ENCODE data around the gene ADGB.
"Not testable (repeated sequence)": the region's sequence is repeated elsewhere in the genome, so short reads cannot be mapped to it uniquely, and the experiment has no call there.

ADGB gene

DNA sequence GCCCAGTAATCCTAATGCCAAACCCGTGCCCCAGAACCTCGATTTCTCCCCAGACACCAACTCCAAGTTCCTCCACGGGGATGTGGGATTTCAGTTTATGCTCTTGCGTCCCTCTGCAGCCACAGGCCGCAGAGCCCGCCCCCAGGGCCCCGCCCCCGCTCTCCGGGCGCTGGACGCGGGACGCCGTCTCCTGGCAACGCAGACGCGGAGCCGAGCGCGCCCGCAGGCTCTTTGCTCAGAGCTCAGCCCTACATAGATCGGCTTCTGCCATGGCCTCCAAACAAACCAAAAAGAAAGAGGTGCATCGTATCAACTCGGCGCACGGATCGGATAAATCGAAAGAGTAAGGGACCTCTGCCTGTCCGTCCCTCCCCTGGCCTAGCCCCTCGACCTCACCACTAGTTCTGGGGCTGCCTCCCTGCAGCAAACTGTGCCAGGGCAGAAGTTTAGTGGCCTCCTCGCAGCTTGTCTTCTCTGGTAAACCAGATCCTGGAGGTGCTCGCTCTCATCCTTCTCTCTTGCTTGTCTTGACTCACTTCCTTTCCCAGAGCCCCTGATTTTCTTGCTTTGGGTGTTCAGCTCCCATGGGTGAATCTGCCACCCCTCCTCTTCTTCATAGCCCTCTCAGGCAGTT lies at the start of gene ADGB:
Gene ADGB, plus strand, starts transcription at position 201 of the 634 bp plus-strand sequence. Its CDS starts 69 bp downstream, at position 270.
- in situ Hi-C loops (cut with HindIII; ENCODE audit: low sequenced_read_pairs): no loop called here

DNA sequence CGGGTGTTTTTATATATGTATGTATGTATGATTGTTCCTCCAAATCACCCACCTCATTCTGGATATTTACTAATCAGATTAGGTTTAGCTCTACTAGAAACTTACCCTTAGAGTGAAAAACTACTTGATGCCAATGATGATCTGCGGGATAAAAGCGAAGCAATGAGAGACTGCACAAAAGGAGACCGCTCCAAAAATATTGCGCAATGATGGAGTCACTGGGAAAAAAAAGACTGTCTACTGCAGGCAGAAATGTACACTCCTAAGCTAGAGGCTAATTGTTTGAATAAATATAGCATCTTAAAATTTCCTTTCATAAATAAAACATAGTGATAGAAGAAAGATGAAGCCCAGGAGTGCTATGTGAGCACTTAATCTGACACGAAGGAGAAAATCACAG lies 47.9 kb upstream of the ADGB start:
- in situ Hi-C loops (cut with HindIII; ENCODE audit: low sequenced_read_pairs): no loop called here

DNA sequence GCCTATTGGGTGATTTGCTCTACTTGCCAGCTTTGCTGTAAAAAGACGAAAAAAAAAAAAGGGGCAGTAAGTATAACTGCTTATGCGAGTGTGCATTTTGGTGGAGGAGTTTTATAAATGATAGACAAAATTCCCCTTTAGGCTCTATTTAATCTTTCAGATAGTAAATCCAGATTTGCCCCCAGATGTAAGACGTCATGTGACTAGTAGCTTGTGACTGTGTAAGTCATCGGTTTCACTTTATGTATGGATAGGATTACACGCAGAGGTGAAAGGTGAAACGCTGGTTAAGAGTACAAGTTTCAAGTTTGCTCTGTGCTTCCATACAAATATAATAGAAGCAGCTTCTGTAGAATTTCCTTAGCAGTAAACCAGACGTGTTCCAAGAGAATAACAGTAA lies 47.2 kb upstream of the ADGB start:
- in situ Hi-C loops (cut with HindIII; ENCODE audit: low sequenced_read_pairs): no loop called here

DNA sequence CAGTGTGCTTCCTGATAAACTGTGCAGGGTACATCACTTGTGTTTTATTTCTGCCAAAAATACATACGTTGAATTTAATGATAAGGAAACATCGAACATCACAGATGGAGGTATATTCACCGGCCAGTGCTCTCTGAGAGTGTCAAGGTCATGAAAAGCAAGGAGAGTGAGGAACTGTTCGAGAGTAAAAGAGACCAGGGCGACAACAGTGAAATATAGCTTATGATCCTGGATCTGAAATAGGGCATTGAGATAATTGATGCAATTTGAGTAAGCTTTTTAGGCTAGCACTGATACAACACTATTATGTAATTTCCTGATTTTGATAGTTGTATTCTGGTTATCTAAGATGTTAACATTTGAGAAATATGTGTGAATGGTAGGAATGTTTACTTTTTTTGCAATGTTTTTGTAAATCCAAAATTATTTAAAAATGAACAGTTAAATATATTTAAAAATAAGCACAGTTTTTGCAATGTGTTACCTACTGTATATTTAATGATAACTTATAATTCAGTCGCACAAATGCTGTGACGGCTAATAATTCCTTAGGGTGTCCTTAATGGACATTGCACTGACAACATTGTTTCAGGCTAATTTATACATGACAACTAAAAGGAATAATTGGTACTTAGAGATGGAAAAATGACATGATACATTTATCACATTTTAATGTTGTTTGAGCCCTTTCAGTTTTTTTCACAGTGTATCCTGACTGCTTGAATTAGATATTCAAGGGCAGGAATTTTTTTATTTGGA lies 45.2 kb upstream of the ADGB start:
- in situ Hi-C loops (cut with HindIII; ENCODE audit: low sequenced_read_pairs): no loop called here

DNA sequence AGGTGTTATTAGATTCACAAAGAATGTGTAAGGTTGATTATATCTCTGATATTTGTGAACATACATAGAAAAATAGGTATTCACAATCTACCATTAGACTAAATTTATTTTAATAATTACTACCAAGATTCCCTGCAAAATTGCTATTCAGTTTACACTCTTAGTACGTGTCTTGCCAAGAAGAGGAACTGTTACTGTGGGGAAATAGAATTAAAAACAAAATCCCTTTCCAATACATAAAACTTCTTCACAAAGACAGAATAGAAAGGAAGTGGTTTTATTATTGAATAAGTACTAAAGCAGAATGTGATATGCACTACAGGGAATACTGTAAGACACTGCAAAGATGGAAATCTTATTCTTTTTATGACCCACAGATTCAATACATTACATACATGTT lies 38.2 kb upstream of the ADGB start:
- in situ Hi-C loops (cut with HindIII; ENCODE audit: low sequenced_read_pairs): no loop called here

DNA sequence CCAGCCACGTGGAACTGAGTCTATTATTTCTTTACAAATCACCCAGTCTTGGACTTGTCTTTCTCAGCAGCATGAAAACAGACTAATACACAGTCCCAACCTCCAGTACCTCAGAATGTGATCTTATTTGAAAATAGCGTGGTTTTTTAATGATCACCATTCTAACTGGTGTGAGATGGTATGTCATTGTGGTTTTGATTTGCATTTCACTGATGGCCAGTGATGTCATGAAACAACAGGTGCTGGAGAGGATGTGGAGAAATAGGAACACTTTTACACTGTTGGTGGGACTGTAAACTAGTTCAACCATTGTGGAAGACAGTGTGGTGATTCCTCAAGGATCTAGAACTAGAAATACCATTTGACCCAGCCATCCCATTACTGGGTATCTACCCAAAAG lies 32.1 kb upstream of the ADGB start:
- in situ Hi-C loops (cut with HindIII; ENCODE audit: low sequenced_read_pairs): not testable (repeated sequence)

DNA sequence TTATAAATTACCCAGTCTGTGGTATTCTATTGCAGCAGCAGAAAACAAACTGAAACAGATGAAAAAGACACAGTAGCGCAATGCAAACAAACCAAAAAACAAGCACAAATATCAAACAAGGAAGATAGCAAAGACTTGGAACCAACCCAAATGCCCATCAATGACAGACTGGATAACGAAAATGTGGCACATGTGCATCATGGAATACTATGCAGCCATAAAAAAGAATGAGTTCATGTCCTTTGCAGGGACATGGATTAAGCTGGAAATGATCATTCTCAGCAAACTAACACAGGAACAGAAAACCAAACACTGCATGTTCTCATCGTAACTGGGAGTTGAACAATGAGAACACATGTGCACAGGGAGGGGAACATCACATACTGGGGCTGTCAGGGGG lies 30.2 kb upstream of the ADGB start:
- in situ Hi-C loops (cut with HindIII; ENCODE audit: low sequenced_read_pairs): not testable (repeated sequence)

DNA sequence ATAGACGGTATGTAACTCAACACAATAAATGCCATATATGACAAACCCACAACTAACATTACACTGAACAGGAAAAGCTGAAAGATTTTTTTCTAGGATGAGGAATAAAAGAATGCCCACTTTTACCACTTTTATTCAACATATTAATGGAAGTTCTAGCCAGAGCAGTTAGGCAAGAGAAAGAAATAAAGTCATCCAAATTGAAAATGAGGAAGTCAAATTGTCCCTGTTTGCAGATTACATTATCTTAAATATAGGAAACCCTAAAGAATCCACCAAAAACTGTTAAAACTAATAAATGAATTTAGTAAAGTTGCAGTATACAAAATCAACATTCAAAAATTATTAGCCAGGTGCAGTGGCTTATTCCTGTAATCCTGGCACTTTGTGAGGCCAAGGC lies 24.6 kb upstream of the ADGB start:
- in situ Hi-C loops (cut with HindIII; ENCODE audit: low sequenced_read_pairs): no loop called here

DNA sequence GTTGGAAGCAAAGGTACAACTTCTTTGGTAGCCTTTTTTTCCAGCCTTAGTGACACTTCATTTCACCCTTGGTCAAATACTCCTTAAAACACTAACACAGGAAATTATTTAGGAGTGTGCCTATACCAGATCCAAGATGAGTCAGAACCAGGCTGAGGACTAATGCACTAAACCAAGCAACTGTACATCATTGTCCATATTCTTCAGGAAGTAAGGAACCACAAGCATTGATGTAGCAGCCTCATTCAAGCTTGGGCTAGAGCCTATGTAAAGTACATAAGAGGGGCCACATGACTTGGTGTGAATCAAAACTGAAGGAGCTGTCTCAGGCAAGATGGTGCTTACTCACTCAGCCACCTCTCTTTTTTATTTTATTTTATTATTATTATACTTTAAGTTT lies 20.7 kb upstream of the ADGB start:
- in situ Hi-C loops (cut with HindIII; ENCODE audit: low sequenced_read_pairs): no loop called here

DNA sequence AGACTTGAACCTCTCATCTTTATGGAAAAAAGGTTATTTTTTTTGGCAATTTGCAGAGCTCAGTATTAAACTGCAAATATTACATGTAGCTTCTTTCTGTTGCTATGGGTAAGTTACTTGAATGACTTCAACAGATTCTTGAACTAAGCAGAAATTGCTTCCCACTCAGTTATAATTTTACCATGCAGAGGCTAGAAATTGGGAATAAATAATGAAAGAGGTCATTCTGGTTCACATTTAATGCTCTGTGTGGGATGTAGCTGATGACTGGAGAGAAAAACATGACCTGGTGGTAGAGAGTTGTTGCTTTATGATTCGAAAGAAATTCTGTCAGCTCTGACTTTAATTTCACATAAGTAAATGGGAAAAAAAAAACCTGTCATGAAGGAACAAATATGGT lies 16.8 kb upstream of the ADGB start:
- in situ Hi-C loops (cut with HindIII; ENCODE audit: low sequenced_read_pairs): no loop called here

DNA sequence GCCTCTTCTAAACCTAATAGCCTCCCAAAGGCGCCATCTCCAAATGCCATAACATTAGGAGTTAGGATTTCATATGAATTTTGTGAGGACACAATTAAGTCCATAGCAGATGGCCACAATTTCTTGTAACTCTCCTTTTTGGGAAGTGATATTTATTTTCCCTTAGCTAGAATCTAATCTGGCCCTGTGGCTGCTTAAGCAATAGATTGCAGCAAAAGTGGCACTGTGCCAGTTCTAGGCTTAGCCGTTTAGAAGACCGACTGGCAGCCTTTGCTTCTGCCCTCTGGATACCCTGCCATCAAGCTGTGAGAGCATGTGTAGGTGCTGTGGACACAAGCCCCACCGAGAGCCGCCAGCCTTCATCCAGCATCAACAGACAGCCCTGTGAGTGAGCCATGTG lies 15.9 kb upstream of the ADGB start:
- in situ Hi-C loops (cut with HindIII; ENCODE audit: low sequenced_read_pairs): no loop called here

DNA sequence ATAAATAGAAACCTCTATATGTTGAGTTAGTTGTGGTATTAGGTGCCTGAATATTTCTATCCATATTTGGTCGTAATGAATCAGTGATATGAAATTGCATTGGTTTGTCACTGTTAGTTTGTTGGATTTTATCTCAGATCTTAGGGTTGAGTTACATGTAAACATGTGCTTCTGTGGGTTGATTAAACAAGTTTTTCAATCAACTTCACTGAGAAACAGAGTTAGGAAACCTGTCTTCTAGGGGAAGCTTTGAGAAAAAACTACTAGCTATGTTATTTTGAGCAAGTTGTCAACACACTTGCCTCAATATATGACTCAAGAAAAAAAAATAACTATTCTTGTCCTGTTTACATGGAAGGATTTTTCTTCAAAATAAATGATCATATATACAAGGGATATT lies 14.8 kb upstream of the ADGB start:
- in situ Hi-C loops (cut with HindIII; ENCODE audit: low sequenced_read_pairs): no loop called here

DNA sequence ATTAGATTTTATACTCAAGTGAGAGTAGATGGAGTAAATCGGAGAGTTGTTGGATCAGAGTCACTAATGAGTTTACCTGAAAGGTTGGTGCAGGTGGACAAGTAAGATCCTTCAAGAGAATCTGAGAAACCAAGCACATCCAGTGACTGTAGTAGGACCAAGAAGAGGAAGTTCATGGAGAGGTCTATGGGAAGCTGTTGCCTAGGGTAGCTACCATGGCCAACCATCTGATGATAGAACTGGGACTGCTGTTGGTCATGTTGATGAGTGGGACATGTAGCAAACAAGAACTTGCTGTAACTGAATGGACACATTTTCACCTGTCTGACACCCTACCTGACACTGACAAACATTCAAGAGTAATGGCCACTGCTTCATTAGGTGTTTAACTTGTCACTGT lies 11.3 kb upstream of the ADGB start:
- in situ Hi-C loops (cut with HindIII; ENCODE audit: low sequenced_read_pairs): no loop called here

DNA sequence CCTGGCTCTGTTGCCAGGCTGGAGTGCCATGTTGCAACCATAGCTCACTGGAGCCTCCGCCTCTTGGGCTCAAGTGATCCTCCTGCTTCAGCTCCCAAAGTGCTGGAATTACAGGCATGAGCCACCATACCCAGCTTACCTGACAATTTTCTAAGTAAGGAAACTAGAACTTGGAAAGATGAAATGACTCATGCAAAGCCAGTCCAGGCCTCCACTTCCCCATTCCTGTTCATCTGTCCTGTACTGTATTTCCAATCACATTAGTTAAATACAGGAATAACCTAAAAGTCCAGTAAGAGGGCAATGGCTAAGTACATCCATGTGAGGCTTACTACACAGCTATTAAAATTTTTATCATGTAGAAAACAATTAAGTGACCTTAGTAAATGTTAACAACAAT lies 8.3 kb upstream of the ADGB start:
- in situ Hi-C loops (cut with HindIII; ENCODE audit: low sequenced_read_pairs): no loop called here

DNA sequence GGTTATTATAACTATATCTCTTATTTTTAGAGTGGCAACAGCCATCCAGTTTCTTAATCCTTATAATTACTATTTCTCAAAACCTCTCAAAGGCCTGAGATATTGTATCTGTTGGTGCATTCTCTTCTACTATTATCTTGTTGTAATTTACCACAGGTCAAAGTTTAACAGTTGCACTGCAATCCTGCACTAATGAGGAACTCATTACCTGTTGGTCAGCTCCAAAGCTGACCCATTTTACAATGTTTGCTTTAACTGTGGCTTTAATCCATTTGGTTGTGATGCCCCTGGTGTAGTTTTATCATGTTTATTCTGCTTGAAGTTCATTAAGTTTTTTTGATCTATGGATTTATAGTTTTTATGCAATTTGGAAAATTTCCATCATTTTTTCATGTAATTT lies 6.3 kb upstream of the ADGB start:
- in situ Hi-C loops (cut with HindIII; ENCODE audit: low sequenced_read_pairs): no loop called here

DNA sequence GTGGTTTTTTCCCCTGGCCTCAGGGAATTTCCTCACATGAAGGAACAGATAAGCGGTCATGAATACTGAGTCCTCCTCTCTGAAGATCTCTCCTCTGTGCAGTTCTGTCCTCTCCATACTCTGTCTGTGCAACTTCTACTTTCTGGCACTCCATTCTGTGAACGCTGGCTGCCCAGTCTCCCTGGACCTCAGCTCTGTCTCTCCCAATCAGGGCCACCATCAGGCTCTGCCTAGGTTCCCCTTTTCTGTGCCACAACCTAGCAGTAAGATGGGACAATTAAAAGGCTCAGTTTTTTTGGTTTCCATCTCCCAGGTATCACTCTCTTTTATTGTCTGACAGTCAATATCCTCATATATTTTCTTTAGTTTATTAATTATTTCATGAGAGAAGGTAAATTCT lies 4.8 kb upstream of the ADGB start:
- in situ Hi-C loops (cut with HindIII; ENCODE audit: low sequenced_read_pairs): no loop called here

DNA sequence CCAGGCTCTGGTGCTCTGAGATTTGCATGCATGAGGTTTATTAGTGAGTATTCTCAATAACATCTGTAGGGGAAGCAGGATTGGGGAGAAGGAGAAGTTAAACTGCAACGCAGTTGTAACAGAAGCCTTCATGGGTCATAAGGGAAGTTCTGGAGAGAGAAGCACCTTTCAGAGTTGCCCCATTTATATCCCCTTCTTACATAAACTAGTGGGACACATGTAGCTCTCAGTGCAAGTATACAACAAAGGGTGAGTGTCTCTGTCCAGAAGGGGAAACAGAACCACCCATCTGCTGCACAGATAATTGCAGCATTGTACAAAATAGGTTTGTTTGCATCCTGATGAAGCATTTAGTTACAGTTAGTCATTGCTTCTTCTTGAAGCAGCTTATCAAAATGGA lies 4.3 kb upstream of the ADGB start:
- in situ Hi-C loops (cut with HindIII; ENCODE audit: low sequenced_read_pairs): no loop called here

DNA sequence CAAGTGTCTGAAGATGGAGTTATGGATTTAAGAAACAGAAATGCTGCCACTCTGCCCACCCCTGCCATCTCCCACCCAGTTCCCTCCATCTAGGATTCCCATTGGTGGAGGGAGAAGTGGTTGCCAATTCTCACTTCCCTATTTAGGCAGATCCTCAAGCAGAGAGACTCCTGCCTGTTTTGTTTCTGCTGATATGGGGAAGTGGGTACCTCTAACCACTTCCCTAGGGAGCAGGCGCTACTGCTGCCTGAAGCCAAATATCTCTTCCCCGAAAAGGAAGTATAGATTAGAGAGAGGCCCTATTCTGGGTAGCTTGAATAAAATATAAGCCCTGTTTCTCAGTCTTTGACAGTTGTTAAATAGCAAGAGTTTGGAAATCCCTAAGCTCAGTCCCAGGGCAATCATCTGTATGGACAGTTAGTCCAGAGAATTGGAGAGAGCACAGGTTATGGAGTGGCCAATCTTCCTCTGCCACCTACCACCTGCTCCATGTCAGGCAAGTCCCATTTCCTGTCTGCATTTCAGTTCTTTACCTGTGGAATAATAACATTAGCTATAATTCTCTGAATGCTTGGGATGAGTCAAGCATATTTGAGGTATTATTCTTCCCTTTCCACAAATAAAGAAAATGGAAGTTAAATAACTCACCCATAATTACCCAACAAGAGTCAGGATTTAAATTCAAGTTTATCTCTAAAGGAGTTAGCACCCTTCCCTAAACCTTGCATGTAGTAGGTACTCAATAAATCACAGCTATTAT lies 2.6 kb upstream of the ADGB start:
- in situ Hi-C loops (cut with HindIII; ENCODE audit: low sequenced_read_pairs): no loop called here

DNA sequence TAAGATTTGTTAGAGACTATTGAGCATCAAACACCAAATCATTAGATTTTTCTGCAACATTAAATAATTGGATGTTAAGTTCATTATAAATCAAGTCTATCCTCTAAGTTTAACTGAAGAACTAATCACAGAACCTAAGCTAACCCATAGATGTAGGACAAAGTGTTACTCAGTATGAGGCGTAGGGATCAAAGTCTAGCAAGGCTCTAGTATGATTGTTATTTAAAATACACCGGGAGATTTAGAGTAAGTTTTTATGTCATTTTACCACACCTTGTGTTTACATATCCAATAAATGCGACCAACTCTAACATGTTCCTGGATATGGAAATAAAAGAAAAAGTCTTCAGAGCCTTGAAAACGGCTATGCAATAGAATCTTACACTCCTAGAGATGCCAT lies 2.6 kb downstream of the ADGB start:
- in situ Hi-C loops (cut with HindIII; ENCODE audit: low sequenced_read_pairs): no loop called here

DNA sequence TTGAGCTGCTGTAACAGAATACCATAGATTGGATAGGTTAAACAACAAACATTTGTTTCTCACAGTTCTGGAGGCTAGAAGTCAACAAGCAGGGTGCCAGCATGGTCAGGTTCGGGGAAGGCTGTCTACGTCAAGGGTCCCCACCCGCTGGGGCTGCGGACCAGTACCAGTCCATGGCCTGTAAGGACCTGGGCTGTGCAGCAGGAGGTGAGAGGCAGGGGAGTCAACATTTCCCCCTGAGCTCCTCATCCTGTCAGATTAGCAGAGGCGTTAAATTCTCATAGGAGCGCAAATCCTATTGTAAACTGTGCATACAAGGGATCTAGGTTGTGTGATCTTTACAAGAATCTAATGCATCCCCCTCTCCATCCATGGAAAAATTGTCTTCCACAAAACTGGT lies 3.8 kb downstream of the ADGB start:
- in situ Hi-C loops (cut with HindIII; ENCODE audit: low sequenced_read_pairs): no loop called here

DNA sequence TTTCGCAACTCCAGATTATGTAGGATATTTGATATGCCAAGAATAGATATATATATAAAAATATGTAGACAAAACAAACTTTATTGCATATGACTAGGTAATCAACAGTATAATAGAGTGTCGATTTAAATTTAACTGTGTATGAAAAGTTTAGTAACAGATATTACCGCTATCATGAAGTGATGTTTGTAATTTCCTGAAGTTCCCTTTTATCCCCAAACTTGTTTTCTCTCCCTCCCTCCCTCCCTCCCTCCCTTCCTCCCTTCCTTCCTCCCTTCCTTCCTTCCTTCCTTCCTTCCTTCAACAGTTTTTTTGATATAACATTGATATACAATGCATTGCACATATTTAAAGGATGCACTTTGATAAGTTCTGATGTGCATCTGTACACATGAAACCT lies 15.2 kb downstream of the ADGB start:
- in situ Hi-C loops (cut with HindIII; ENCODE audit: low sequenced_read_pairs): no loop called here

DNA sequence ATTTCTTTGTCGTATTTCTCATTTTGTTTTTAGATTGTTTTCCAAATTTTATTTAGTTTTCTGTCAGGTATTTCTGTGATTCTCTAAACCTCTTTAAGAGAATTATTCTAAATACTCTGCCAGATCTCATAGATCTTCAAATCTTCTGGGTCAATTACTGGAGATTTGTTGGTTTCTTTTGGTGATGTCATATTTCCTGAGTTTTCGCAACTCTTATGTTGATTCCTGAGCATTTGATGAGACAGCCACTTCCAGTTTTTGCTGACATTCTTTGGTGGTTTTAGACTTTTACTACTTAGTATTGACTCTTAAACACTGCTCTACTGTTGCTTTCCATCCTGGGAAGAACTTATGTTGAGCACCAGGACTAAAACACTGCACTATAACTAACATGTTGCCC lies 21.9 kb downstream of the ADGB start:
- in situ Hi-C loops (cut with HindIII; ENCODE audit: low sequenced_read_pairs): no loop called here
